Neural progenitor cell (in vitro differentiated cells): ENCODE results near the gene KLHL6. TPM values are rescaled to one million over a fixed set of nuclear protein-coding genes. Genes with fewer than 3 reads are reported as not detected.

Experiments used
- DNase-seq: peaks from one replicate; pipeline ENCODE4 v3.0.0-alpha.2; 2016; ENCODE audit warnings: low spot score
- H2AFZ ChIP-seq: fragments of 200-600 bp; sonication (generic); replicated peaks from 2 replicates; pipeline ENCODE4 v1.6.1; 2016; ENCODE audit warnings: antibody characterized with exemption
- H3F3A ChIP-seq: fragments of 200-600 bp; sonication (generic); 2 replicates; pipeline ENCODE4 v1.6.1; 2016; ENCODE audit warnings: antibody characterized with exemption, low read depth
- H3K27ac ChIP-seq: fragments of 200-600 bp; sonication (generic); 2 replicates; pipeline ENCODE4 v1.5.1; 2016; ENCODE audit warnings: mild to moderate bottlenecking
- H3K27me3 ChIP-seq: fragments of 200-600 bp; sonication (generic); 2 replicates; pipeline ENCODE4 v1.6.1; 2016; ENCODE audit warnings: mild to moderate bottlenecking, moderate library complexity
- H3K36me3 ChIP-seq: fragments of 200-600 bp; sonication (generic); 2 replicates; pipeline ENCODE4 v1.5.1; 2016
- H3K4me1 ChIP-seq: fragments of 200-600 bp; sonication (generic); 2 replicates; pipeline ENCODE4 v1.6.1; 2016; ENCODE audit warnings: mixed run types
- H3K4me2 ChIP-seq: fragments of 200-600 bp; sonication (generic); 2 replicates; pipeline ENCODE4 v1.6.1; 2016
- H3K4me3 ChIP-seq: fragments of 200-600 bp; sonication (generic); 2 replicates; pipeline ENCODE4 v1.5.1; 2016
- H3K79me2 ChIP-seq: fragments of 200-600 bp; sonication (generic); 2 replicates; pipeline ENCODE4 v1.6.1; 2016; ENCODE audit warnings: low read depth
- H3K9ac ChIP-seq: fragments of 200-600 bp; sonication (generic); 2 replicates; pipeline ENCODE4 v1.6.1; 2016
- H3K9me3 ChIP-seq: fragments of 200-600 bp; sonication (generic); 2 replicates; pipeline ENCODE4 v1.5.1; 2016; ENCODE audit warnings: low read depth
- H4K20me1 ChIP-seq: fragments of 200-600 bp; sonication (generic); 2 replicates; pipeline ENCODE4 v1.6.1; 2016; ENCODE audit warnings: low read depth
- H3K27ac Mint-ChIP-seq: 3 replicates; pipeline ENCODE4 v1.8.0; 2021; ENCODE audit warnings: mixed read lengths
- H3K27me3 Mint-ChIP-seq: 2 replicates; pipeline ENCODE4 v1.8.0; 2022; ENCODE audit warnings: low read depth, mild to moderate bottlenecking, inconsistent platforms, moderate library complexity, mixed read lengths; ENCODE audit not compliant: insufficient read depth
- H3K36me3 Mint-ChIP-seq: 3 replicates; pipeline ENCODE4 v1.8.0; 2021; ENCODE audit warnings: mixed read lengths
- H3K4me1 Mint-ChIP-seq: 3 replicates; pipeline ENCODE4 v1.8.0; 2021; ENCODE audit warnings: mixed read lengths
- H3K4me3 Mint-ChIP-seq: 3 replicates; pipeline ENCODE4 v1.8.0; 2021; ENCODE audit warnings: mild to moderate bottlenecking, moderate library complexity, mixed read lengths
- H3K9me3 Mint-ChIP-seq: 3 replicates; pipeline ENCODE4 v1.8.0; 2020; ENCODE audit warnings: mixed read lengths
- EZH2 ChIP-seq: fragments of 200-600 bp; sonication (generic); IDR thresholded peaks from 2 replicates; pipeline ENCODE4 v1.6.1; 2017; ENCODE audit warnings: antibody characterized with exemption, mild to moderate bottlenecking, moderate library complexity
- EZH2phosphoT487 ChIP-seq: fragments of 200-600 bp; sonication (generic); IDR thresholded peaks from 2 replicates; pipeline ENCODE4 v1.6.1; 2017; ENCODE audit warnings: antibody characterized with exemption
- total RNA-seq: library from RNA; depleted of rRNA; stranded (reverse); fragments of >200 nt; gene quantifications from 2 replicates; pipeline ENCODE4 v1.2.3, GENCODE V29; 2015; ENCODE audit warnings: low replicate concordance
- TF ChIP-seq, protein P1 (sequence below): fragments of 200-600 bp; sonication (generic); IDR thresholded peaks from 2 replicates; pipeline ENCODE4 v1.5.1; 2017; ENCODE audit warnings: antibody characterized with exemption, mild to moderate bottlenecking

The KLHL6 gene
- total RNA-seq, 1 donor from 2014 or later, result 0.09 TPM

DNA sequence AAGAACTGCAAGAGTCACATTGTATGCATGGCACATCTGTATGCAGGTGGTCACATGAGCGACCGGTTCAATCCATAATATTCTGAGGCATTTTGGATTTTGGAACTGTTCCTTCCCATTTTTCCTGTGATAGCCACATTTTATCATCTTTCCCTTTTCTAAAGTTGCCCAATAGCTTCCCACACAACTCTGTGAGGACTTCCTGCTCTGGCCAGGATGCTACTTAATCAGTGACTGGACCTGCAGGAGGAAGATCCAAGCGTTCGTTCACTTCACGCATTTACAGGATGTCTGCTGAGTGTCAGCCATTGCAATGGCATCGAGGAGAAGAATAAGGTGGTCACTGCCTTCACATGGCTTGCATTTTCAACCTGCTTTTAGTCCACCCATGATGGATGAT is 9.8 kb downstream of the KLHL6 start:
- no peak overlapping the region for H2AFZ ChIP-seq
- H3F3A ChIP-seq, result peaks cover 20% of the 10 kb centered on the region
- H3K4me3 ChIP-seq, result no peak overlapping the region
- H3K36me3 ChIP-seq, result no peaks in the 10 kb centered on the region
- H3K27ac ChIP-seq, result no peak overlapping the region
- peaks cover 38% of the 10 kb centered on the region for H3K4me1 Mint-ChIP-seq
- no peaks in the 10 kb centered on the region for H3K9me3 ChIP-seq
- no peaks in the 10 kb centered on the region for H3K9me3 Mint-ChIP-seq
- TF ChIP-seq, protein P1, sequence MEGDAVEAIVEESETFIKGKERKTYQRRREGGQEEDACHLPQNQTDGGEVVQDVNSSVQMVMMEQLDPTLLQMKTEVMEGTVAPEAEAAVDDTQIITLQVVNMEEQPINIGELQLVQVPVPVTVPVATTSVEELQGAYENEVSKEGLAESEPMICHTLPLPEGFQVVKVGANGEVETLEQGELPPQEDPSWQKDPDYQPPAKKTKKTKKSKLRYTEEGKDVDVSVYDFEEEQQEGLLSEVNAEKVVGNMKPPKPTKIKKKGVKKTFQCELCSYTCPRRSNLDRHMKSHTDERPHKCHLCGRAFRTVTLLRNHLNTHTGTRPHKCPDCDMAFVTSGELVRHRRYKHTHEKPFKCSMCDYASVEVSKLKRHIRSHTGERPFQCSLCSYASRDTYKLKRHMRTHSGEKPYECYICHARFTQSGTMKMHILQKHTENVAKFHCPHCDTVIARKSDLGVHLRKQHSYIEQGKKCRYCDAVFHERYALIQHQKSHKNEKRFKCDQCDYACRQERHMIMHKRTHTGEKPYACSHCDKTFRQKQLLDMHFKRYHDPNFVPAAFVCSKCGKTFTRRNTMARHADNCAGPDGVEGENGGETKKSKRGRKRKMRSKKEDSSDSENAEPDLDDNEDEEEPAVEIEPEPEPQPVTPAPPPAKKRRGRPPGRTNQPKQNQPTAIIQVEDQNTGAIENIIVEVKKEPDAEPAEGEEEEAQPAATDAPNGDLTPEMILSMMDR, result no peak
- TF ChIP-seq EZH2phosphoT487, result no peak
- no peak for TF ChIP-seq EZH2
- no peak for DNase-seq
- H3K79me2 ChIP-seq, result no peaks in the 10 kb centered on the region
- H4K20me1 ChIP-seq, result no peaks in the 10 kb centered on the region
- H3K27me3 ChIP-seq, result no peaks in the 10 kb centered on the region
- H3K27ac Mint-ChIP-seq, result peak overlapping the region; percentile 17
- peaks cover 6% of the 10 kb centered on the region for H3K27me3 Mint-ChIP-seq
- H3K4me1 ChIP-seq, result peaks cover 15% of the 10 kb centered on the region
- no peak overlapping the region for H3K9ac ChIP-seq
- no peak overlapping the region for H3K4me2 ChIP-seq
- no peak overlapping the region for H3K4me3 Mint-ChIP-seq
- no peaks in the 10 kb centered on the region for H3K36me3 Mint-ChIP-seq

DNA sequence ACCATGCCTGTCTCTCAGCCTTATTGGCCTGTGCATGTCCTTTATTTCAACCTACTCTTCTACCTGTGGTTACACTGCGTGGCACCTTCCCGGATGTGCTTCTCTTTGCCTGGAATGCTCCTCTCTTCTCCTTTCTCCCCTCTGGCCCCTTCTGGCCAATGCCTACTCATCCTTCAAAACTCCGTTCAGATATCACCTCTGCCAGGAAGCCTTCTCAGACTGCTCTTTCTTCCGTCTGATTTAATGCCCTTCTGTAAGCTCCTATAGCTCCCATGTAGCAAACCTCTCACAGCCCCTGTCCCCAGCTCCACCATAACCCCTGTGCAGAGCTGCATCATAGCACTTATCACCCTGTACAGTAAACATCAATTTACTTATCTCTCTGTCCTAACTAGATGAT is 13.2 kb downstream of the KLHL6 start:
- no peak overlapping the region for H3K4me3 ChIP-seq
- peaks cover 14% of the 10 kb centered on the region for H3K4me1 ChIP-seq
- peaks cover 8% of the 10 kb centered on the region for H3F3A ChIP-seq
- Mint-ChIP-seq H3K27me3 (peaks cover 9% of the 10 kb centered on the region), H3K36me3 (no peaks in the 10 kb centered on the region), H3K9me3 (no peaks in the 10 kb centered on the region), H3K27ac (no peak overlapping the region), H3K4me1 (peaks cover 28% of the 10 kb centered on the region), H3K4me3 (no peak overlapping the region)
- no peak overlapping the region for H3K9ac ChIP-seq
- H3K27me3 ChIP-seq, result no peaks in the 10 kb centered on the region
- no peak for DNase-seq
- H3K27ac ChIP-seq, result no peak overlapping the region
- H2AFZ ChIP-seq, result no peak overlapping the region
- no peak overlapping the region for H3K4me2 ChIP-seq
- H4K20me1 ChIP-seq, result no peaks in the 10 kb centered on the region
- no peaks in the 10 kb centered on the region for H3K79me2 ChIP-seq
- TF ChIP-seq EZH2 (no peak), EZH2phosphoT487 (no peak)
- TF ChIP-seq, protein P1, result no peak
- no peaks in the 10 kb centered on the region for H3K9me3 ChIP-seq
- H3K36me3 ChIP-seq, result no peaks in the 10 kb centered on the region

DNA sequence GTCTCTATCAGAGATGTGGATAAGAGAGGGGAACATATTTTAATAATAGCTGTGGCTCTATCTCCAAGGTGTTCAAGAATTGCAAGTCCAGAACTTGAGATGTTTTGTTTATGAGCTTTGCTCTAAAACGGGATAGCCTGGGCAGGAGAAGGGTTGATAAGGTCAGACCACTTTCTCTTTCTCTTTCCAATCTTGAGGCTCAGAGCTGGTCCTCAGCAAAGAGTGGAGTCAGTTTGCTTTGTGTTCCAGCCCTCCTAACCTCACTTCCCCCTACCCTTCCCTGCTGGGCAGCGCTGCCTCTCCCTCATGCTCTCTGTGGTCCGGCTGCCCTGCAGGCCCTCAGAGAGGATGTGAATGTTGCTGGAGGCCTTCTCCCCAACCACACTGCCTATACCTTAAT is 13.8 kb downstream of the KLHL6 start:
- H3K4me3 Mint-ChIP-seq, result no peak overlapping the region

More for the DNA sequence above, 13.8 kb downstream of the KLHL6 start:
- Mint-ChIP-seq H3K4me1 (peaks cover 31% of the 10 kb centered on the region), H3K27me3 (peaks cover 9% of the 10 kb centered on the region), H3K9me3 (no peaks in the 10 kb centered on the region), H3K36me3 (no peaks in the 10 kb centered on the region), H3K27ac (peak overlapping the region; percentile 83)
- Histone ChIP-seq H3K27me3 (no peaks in the 10 kb centered on the region), H3K9me3 (no peaks in the 10 kb centered on the region), H3F3A (peaks cover 8% of the 10 kb centered on the region), H3K4me3 (no peak overlapping the region), H3K27ac (no peak overlapping the region), H4K20me1 (no peaks in the 10 kb centered on the region), H3K9ac (no peak overlapping the region), H2AFZ (peak overlapping the region; percentile 42), H3K4me1 (peaks cover 14% of the 10 kb centered on the region), H3K36me3 (no peaks in the 10 kb centered on the region), H3K79me2 (no peaks in the 10 kb centered on the region), H3K4me2 (no peak overlapping the region)
- TF ChIP-seq EZH2phosphoT487 (no peak), EZH2 (no peak)
- TF ChIP-seq, protein P1, result no peak
- no peak for DNase-seq
